Kidney (tissue), 14 donors: ENCODE data around the gene SUGP2. TPM values are rescaled to one million over a fixed set of nuclear protein-coding genes. Genes with fewer than 3 reads are reported as not detected.

ENCODE experiments used
- DNase-seq, 5 donors: peaks; one replicate each; pipeline ENCODE4 v3.0.0-alpha.2; 2013 to 2020
- FAIRE-seq: peaks from 2 replicates; lab custom pipeline; 2012; peaks lifted over from hg19 to GRCh38; lab: Jason Lieb, UNC
- H3K27ac ChIP-seq, 2 donors: one replicate each; pipeline ENCODE4 v1.7.0; 2013; ENCODE audit warnings: low read depth in 2 of 2, low read length in 2 of 2, inconsistent platforms in 1 of 2
- H3K27me3 ChIP-seq: one replicate; pipeline ENCODE4 v1.7.1; 2013; ENCODE audit warnings: low read length, inconsistent platforms; ENCODE audit not compliant: control insufficient read depth, insufficient read depth
- H3K36me3 ChIP-seq, 3 donors: one replicate each; pipeline versions ENCODE4 v1.7.0 to v1.7.1; 2013; ENCODE audit warnings: low read length in 3 of 3, control low read depth in 1 of 3, inconsistent platforms in 1 of 3; ENCODE audit not compliant: insufficient read depth in 3 of 3, control insufficient read depth in 2 of 3
- H3K4me1 ChIP-seq, 3 donors: one replicate each; pipeline versions ENCODE4 v1.7.0 to v1.7.1; 2013; ENCODE audit warnings: low read length in 3 of 3, inconsistent platforms in 1 of 3, low read depth in 1 of 3; ENCODE audit not compliant: control insufficient read depth in 2 of 3, insufficient read depth in 2 of 3
- H3K4me3 ChIP-seq, 3 donors: one replicate each; pipeline versions ENCODE4 v1.7.0 to v1.8.1; 2013; ENCODE audit warnings: low read length in 3 of 3, control low read depth in 1 of 3, inconsistent platforms in 1 of 3
- H3K9ac ChIP-seq, 3 donors: one replicate each; pipeline versions ENCODE4 v1.7.0 to v1.7.1; 2013; ENCODE audit warnings: low read length in 3 of 3, control low read depth in 1 of 3, inconsistent platforms in 1 of 3
- H3K9me3 ChIP-seq, 3 donors: one replicate each; pipeline versions ENCODE4 v1.7.0 to v1.7.1; 2013; ENCODE audit warnings: low read length in 3 of 3, control low read depth in 1 of 3, inconsistent platforms in 1 of 3; ENCODE audit not compliant: control insufficient read depth in 2 of 3, insufficient read depth in 1 of 3
- CTCF ChIP-seq: IDR thresholded peaks from 3 replicates; pipeline ENCODE4 v1.5.1; 2012; ENCODE audit warnings: mild to moderate bottlenecking, moderate library complexity, borderline replicate concordance; ENCODE audit not compliant: insufficient read depth; ENCODE audit errors: extremely low read depth
- intact Hi-C: fragments of 100-400 bp; cut with DNase I; formaldehyde crosslinking; loops from one replicate; pipeline ENCODE4 v1.11.1; 2022
- polyA plus RNA-seq: library from polyadenylated mRNA; stranded (reverse); fragments of 350-450 nt; fragmentation: Illumina TruSeq; extraction: RNeasy Lipid Tissue Mini Kit (QIAGEN cat#74804); gene quantifications from one replicate; pipeline ENCODE4 v1.2.3, GENCODE V29; 2014; ENCODE audit warnings: low read depth, low replicate concordance; ENCODE audit not compliant: insufficient read depth
- total RNA-seq: library from RNA; stranded (reverse); fragmentation: NEBNext Ultra II Directional; extraction: Animal tissue kit (Norgen Biotek cat#: 25700); gene quantifications from one replicate; pipeline ENCODE4 v1.2.1, GENCODE V29; 2021
- donor health status: control.
- donor health status: control.
- donor health status: control.
- donor health status: control.
- donor health status: control.
- donor health status: DM: yes; HTN: yes; CAD: no.
- donor health status: Normal renal cell carcinoma (clear cell type).

Gene SUGP2
- total and polyA plus RNA-seq, 2 donors from 2014 or later = 47.5 to 74.1 TPM

- Histone ChIP-seq H3K4me1 (no peaks in the 10 kb centered on the region), H3K4me3 (no peak overlapping the region), H3K9me3 (no peaks in the 10 kb centered on the region), H3K27me3 (no peaks in the 10 kb centered on the region), H3K36me3 (peaks cover 2 to 9% (median 9%) of the 10 kb centered on the region in 3 donors), H3K27ac (no peak overlapping the region), H3K9ac (no peak overlapping the region)
- DNase-seq (no peak), FAIRE-seq (no peak)
- TF ChIP-seq CTCF = no peak
- intact Hi-C loops = loop anchor here (10.0 kb wide), 1 partner anchor 85 kb away; the partner anchor contains the start of gene TMEM161A
Observed at GRCh38 chr19:19050104-19050503, 16.8 kb upstream of the SUGP2 start.

DNA sequence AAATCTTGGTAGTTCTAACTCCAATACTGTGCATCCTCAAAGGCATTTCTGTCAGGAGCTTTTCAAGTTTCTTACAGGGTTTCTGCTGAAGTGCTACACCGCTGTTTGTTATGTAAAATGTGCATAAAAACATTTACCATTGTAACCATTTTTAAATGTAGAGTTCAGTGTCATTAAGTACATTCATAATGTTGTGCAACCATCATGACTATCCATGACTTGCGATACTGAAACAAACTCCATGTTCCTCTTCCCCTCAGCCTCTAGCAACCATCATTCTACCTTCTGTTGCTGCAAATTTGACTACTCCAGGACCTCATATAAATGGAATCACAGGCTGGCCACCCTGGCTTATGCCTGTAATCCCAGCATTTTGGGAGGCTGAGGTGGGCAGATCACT is 16.1 kb upstream of the SUGP2 start:
- no peak overlapping the region for H3K27ac ChIP-seq
- FAIRE-seq (no peak), DNase-seq (no peak)
- no peak overlapping the region for H3K9ac ChIP-seq
- no peaks in the 10 kb centered on the region for H3K27me3 ChIP-seq
- no peaks in the 10 kb centered on the region for H3K9me3 ChIP-seq
- intact Hi-C loops = no loop called here
- H3K4me3 ChIP-seq = no peak overlapping the region
- H3K36me3 ChIP-seq = peaks cover 2 to 10% (median 7%) of the 10 kb centered on the region in 3 donors
- H3K4me1 ChIP-seq = no peaks in the 10 kb centered on the region
- TF ChIP-seq CTCF = no peak

DNA sequence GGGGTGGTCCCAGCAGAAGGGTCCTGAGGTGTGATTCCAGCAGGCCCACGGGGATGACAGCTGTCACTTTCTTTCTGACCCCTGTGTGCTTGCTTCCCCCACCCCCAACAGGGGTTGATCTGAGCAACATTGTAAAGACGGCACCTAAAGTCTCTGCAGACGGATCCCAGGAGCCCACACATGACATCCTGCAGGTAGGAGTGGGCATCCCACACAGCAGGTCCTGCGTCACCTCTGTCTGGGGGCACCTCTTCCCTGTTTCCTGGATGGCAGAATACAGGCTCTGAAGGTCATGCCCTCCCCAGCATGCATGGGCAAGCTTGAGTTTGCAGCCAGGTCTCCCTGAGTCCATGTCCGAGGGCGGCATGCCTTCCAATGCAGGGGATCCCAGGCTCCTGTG is 10.6 kb upstream of the SUGP2 start:
- Histone ChIP-seq H3K9ac (no peak overlapping the region), H3K27ac (no peak overlapping the region), H3K4me3 (no peak overlapping the region), H3K9me3 (no peaks in the 10 kb centered on the region), H3K36me3 (peaks cover 0 to 12% (median 7%) of the 10 kb centered on the region in 3 donors), H3K27me3 (no peaks in the 10 kb centered on the region), H3K4me1 (no peaks in the 10 kb centered on the region)
- DNase-seq (no peak), FAIRE-seq (no peak)
- TF ChIP-seq CTCF = no peak
- intact Hi-C loops = no loop called here

GRCh38 chr19:19043481-19043880 is 10.2 kb upstream of the SUGP2 start:
- intact Hi-C loops = no loop called here
- Histone ChIP-seq H3K27me3 (no peaks in the 10 kb centered on the region), H3K4me1 (no peaks in the 10 kb centered on the region), H3K9ac (no peak overlapping the region), H3K4me3 (no peak overlapping the region), H3K27ac (no peak overlapping the region), H3K9me3 (no peaks in the 10 kb centered on the region), H3K36me3 (peaks cover 0 to 12% (median 7%) of the 10 kb centered on the region in 3 donors)
- DNase-seq = no peak
- no peak for TF ChIP-seq CTCF
- FAIRE-seq = no peak
